GM12878 (cell line): ENCODE measurements around the gene CACNB3. TPM values are rescaled to one million over a fixed set of nuclear protein-coding genes. Genes with fewer than 3 reads are reported as not detected.

ENCODE experiments used
- ATAC-seq: fragments of 200-7000 bp; cut with Tn5 transposase; 3 replicates; pipeline ENCODE4 v1.9.1; 2020; ENCODE audit warnings: mild to moderate bottlenecking, moderate library complexity
- BruUV-seq: library from RNA; stranded (reverse); fragments of 400-500 nt; replicated peaks from 2 replicates; lab custom pipeline; 2021; lab: Mats Ljungman, UMichigan
- CTCF ChIA-PET: fragments of 300-600 bp; sonication (Branson Sonifier 250); formaldehyde crosslinking; extraction: SDS; loops from one replicate; lab custom pipeline; 2021; ENCODE audit warnings: inconsistent platforms; lab: Yijun Ruan, JAX
- POLR2A ChIA-PET: fragments of 350-600 bp; formaldehyde crosslinking; extraction: SDS; loops from one replicate; lab custom pipeline; 2021; ENCODE audit warnings: inconsistent platforms; lab: Charles Lee
- RAD21 ChIA-PET: fragments of 300-600 bp; sonication (Branson Sonifier 250); formaldehyde crosslinking; loops from one replicate; lab custom pipeline; 2023; ENCODE audit warnings: antibody characterized with exemption; ENCODE audit not compliant: unreplicated experiment; lab: Charles Lee
- SMC1A ChIA-PET: fragments of 300-600 bp; sonication (Branson Sonifier 250); formaldehyde crosslinking; loops from one replicate; lab custom pipeline; 2023; ENCODE audit not compliant: unreplicated experiment, uncharacterized antibody; lab: Charles Lee
- DNase-seq: peaks from one replicate; pipeline ENCODE4 v3.0.0-alpha.2; 2011; ENCODE audit warnings: low read depth, low spot score
- FAIRE-seq: peaks from 3 replicates; lab custom pipeline; 2011; peaks lifted over from hg19 to GRCh38; lab: Jason Lieb, UNC
- H2AFZ ChIP-seq: 2 replicates; pipeline ENCODE4 v1.6.0; 2011; ENCODE audit warnings: low read depth, low read length, control low read depth; ENCODE audit not compliant: control insufficient read depth
- H3K27ac ChIP-seq: 2 replicates; pipeline ENCODE4 v1.5.1; 2011; ENCODE audit warnings: control low read depth; ENCODE audit not compliant: control insufficient read depth, insufficient read depth
- H3K27me3 ChIP-seq, 2 experiments: replicated peaks in 1 of 2; 2 replicates each; pipeline versions ENCODE4 v1.6.0 to v1.6.1; 2011; ENCODE audit warnings: low read length in 1 of 2; ENCODE audit not compliant: control insufficient read depth in 2 of 2, insufficient read depth in 2 of 2
- H3K36me3 ChIP-seq, 2 experiments: 2 replicates each; pipeline ENCODE4 v1.5.1; 2011; ENCODE audit warnings: low read length in 1 of 2; ENCODE audit not compliant: control insufficient read depth in 2 of 2, insufficient read depth in 2 of 2
- H3K4me1 ChIP-seq: 2 replicates; pipeline ENCODE4 v1.6.1; 2011; ENCODE audit warnings: mild to moderate bottlenecking, low read length, moderate library complexity, mixed read lengths; ENCODE audit not compliant: control insufficient read depth, insufficient read depth
- H3K4me2 ChIP-seq: 2 replicates; pipeline ENCODE4 v1.6.0; 2011; ENCODE audit warnings: control low read depth; ENCODE audit not compliant: control insufficient read depth, insufficient read depth
- H3K4me3 ChIP-seq: fragments of 200-600 bp; sonication (generic); 2 replicates; pipeline ENCODE4 v1.5.1; 2016
- H3K79me2 ChIP-seq: 2 replicates; pipeline ENCODE4 v1.6.0; 2011; ENCODE audit warnings: low read length; ENCODE audit not compliant: control insufficient read depth, insufficient read depth
- H3K9ac ChIP-seq: 2 replicates; pipeline ENCODE4 v1.8.0; 2011; ENCODE audit warnings: low read length, control low read depth, mixed read lengths; ENCODE audit not compliant: control insufficient read depth, insufficient read depth
- H3K9me3 ChIP-seq: replicated peaks from 3 replicates; pipeline ENCODE4 v1.5.1; 2011; ENCODE audit warnings: mild to moderate bottlenecking, low read length; ENCODE audit not compliant: control insufficient read depth, insufficient read depth
- H4K20me1 ChIP-seq: 2 replicates; pipeline ENCODE4 v1.6.0; 2011; ENCODE audit not compliant: control insufficient read depth, insufficient read depth
- CBFB ChIP-seq: IDR thresholded peaks from 2 replicates; pipeline ENCODE4 v1.6.1; 2016; ENCODE audit warnings: antibody characterized with exemption, low read depth
- ESRRA ChIP-seq: IDR thresholded peaks from 2 replicates; pipeline ENCODE4 v1.6.1; 2012; ENCODE audit warnings: mild to moderate bottlenecking, low read length, improper control_type of control experiment
- FOXK2 ChIP-seq: fragments of 450-650 bp; IDR thresholded peaks from 2 replicates; pipeline ENCODE4 v1.6.1; 2017; ENCODE audit warnings: mild to moderate bottlenecking, moderate library complexity
- FOXM1 ChIP-seq: IDR thresholded peaks from 2 replicates; pipeline ENCODE4 v1.6.1; 2012; ENCODE audit warnings: low read depth, mild to moderate bottlenecking, inconsistent platforms, low read length, moderate library complexity
- HDGF ChIP-seq: fragments of 450-650 bp; IDR thresholded peaks from 2 replicates; pipeline ENCODE4 v1.6.1; 2016; ENCODE audit warnings: antibody characterized with exemption
- MXI1 ChIP-seq: fragments of 150-350 bp; IDR thresholded peaks from 2 replicates; pipeline ENCODE4 v1.6.1; 2011; ENCODE audit warnings: low read depth, mild to moderate bottlenecking, inconsistent platforms, low read length, improper control_type of control experiment
- NFYB ChIP-seq: IDR thresholded peaks from 2 replicates; pipeline ENCODE4 v1.6.1; 2011; ENCODE audit warnings: low read depth, mild to moderate bottlenecking, low read length, improper control_type of control experiment, moderate library complexity; ENCODE audit not compliant: insufficient read depth
- RAD21 ChIP-seq: IDR thresholded peaks from 2 replicates; pipeline ENCODE4 v1.6.1; 2011; ENCODE audit warnings: mild to moderate bottlenecking, low read depth, low read length, moderate library complexity; ENCODE audit not compliant: insufficient read depth
- RUNX3 ChIP-seq: IDR thresholded peaks from 2 replicates; pipeline ENCODE4 v1.6.1; 2012; ENCODE audit warnings: low read length, inconsistent platforms
- SMARCA5 ChIP-seq: fragments of 450-650 bp; IDR thresholded peaks from 2 replicates; pipeline ENCODE4 v1.6.1; 2017; ENCODE audit warnings: mild to moderate bottlenecking
- SMC3 ChIP-seq: IDR thresholded peaks from 2 replicates; pipeline ENCODE4 v1.6.1; 2011; ENCODE audit warnings: low read length, improper control_type of control experiment, borderline replicate concordance
- TAF1 ChIP-seq: IDR thresholded peaks from 2 replicates; pipeline ENCODE4 v1.6.1; 2011; ENCODE audit warnings: mild to moderate bottlenecking, low read depth, low read length, borderline replicate concordance
- TBL1XR1 ChIP-seq: IDR thresholded peaks from 2 replicates; pipeline ENCODE4 v1.6.1; 2012; ENCODE audit warnings: low read depth, low read length, improper control_type of control experiment
- YY1 ChIP-seq: IDR thresholded peaks from 2 replicates; pipeline ENCODE4 v1.6.1; 2011; ENCODE audit warnings: low read depth, mild to moderate bottlenecking, low read length
- ZNF207 ChIP-seq: fragments of 450-650 bp; IDR thresholded peaks from 2 replicates; pipeline ENCODE4 v1.6.1; 2014; ENCODE audit warnings: antibody characterized with exemption, mild to moderate bottlenecking, borderline replicate concordance
- WGBS: methylation state at CpG from one replicate; pipeline ENCODE4 v1.1.6; 2016; ENCODE audit warnings: low lambda C conversion rate; ENCODE audit not compliant: insufficient replicate concordance, insufficient coverage; ENCODE audit errors: missing lambda C conversion rate; 5-methylcytosine and 5-hydroxymethylcytosine counted together
- in situ Hi-C: fragments of 300-500 bp; cut with MboI; formaldehyde crosslinking; loops from 9 replicates; pipeline ENCODE4 v1.14.3; 2018; ENCODE audit warnings: mixed read lengths
- intact Hi-C: fragments of 100-400 bp; cut with micrococcal nuclease; formaldehyde crosslinking; loops from one replicate; pipeline ENCODE4 v1.14.2; 2022; ENCODE audit not compliant: unreplicated experiment
- polyA plus RNA-seq, 11 experiments: library from polyadenylated mRNA; depleted of rRNA in 4 of 11; unstranded in 6 of 11; stranded (reverse) in 5 of 11; fragments of >200 nt; fragmentation: Nextera tagmentation in 4 of 11; fragmentation: Illumina TruSeq in 1 of 11; extraction: Ambion mirVana in 4 of 11; extraction: Trizol in 1 of 11; gene quantifications; 1 replicate in 1 of 11; 2 replicates in 10 of 11; pipeline versions ENCODE4 v1.2.1 to v1.2.3, GENCODE V29; 2011 to 2016; ENCODE audit warnings: inconsistent platforms in 2 of 11, missing spikeins in 2 of 11, low read depth in 1 of 11
- total RNA-seq, 4 experiments: library from RNA; depleted of rRNA in 3 of 4; stranded (reverse); fragments of >200 nt in 3 of 4; fragmentation: Illumina TruSeq in 1 of 4; extraction: Trizol in 1 of 4; gene quantifications; 2 replicates each; pipeline versions ENCODE4 v1.2.1 to v1.2.3, GENCODE V29; 2013 to 2021
- TF ChIP-seq, protein P1 (sequence below): fragments of 450-650 bp; IDR thresholded peaks from 2 replicates; pipeline ENCODE4 v1.6.1; 2016; ENCODE audit warnings: mild to moderate bottlenecking
- TF ChIP-seq, protein P2 (sequence below), 3 experiments: IDR thresholded peaks in 2 of 3; conservative IDR thresholded peaks in 1 of 3; 2 replicates each; pipeline ENCODE4 v1.5.1; 2011; ENCODE audit warnings: low read depth in 3 of 3, low read length in 3 of 3, mild to moderate bottlenecking in 3 of 3, control low read depth in 2 of 3, moderate library complexity in 2 of 3, inconsistent platforms in 1 of 3, mixed read lengths in 1 of 3; ENCODE audit not compliant: control insufficient read depth in 2 of 3, insufficient read depth in 1 of 3; ENCODE audit errors: extremely low read depth in 1 of 3
- TF ChIP-seq, protein P3 (sequence below): IDR thresholded peaks from 2 replicates; pipeline ENCODE4 v1.6.1; 2012; ENCODE audit warnings: low read depth, low read length, improper control_type of control experiment

CACNB3 gene
- total and polyA plus RNA-seq, 10 of the 15 experiments (the other 5 are each of a cell fraction or from before 2014, with no cell fraction given), result 0.78 to 5.0 (median 1.7) TPM

DNA sequence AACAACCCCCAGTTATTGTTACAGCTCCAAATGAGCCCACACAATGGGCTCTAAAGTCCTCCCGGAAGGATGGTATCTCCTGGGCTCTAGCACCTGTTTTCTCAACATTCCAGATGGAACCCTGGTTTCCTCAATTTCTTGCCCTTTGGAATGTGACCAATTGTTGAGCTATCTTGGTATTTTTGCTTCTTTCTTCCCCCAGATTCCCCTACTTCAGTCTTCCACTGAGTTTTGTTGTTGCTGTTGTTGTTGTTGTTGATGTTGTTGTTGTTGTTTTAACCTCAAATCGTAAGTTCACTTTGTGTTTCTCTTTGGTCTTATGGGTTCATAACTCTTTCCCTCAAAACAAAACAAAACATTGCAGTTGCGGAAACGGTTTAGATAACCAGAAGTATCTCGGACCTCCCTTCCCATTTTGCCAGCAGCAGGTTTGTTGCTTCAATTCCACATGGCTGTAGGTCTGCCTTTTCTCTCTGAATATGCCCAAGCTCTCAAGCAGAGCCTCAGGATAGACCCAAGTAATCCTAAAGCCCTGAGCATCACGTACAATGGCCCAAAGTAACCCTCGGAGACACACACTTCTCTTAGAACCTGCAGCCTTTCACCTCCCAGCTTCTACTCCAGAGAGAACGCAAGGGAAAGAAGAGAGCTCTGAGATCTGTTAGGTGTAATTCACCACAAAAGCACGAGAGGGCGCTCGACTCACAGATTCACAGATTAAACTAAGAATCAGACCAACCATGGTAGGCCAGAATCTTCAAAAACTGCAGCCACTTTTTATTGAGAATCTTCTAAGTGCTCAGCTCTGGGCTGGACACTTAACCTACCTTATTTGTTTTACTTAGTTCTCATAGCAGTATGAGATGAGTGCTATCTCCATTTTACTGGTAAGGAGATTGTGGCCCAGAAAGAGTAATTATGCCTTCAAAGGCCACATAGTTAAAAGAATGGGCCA, 34.7 kb downstream of the CACNB3 start:
- Histone ChIP-seq H3K4me3 (peak overlapping the region; percentile 72), H3K9me3 (no peaks in the 10 kb centered on the region), H3K9ac (peak overlapping the region; percentile 99), H3K4me2 (peak overlapping the region; percentile 98), H3K79me2 (peaks cover 36% of the 10 kb centered on the region), H3K36me3 (no peaks in the 10 kb centered on the region), H3K27me3 (no peaks in the 10 kb centered on the region), H4K20me1 (no peaks in the 10 kb centered on the region), H2AFZ (peak overlapping the region; percentile 96), H3K4me1 (peaks cover 13% of the 10 kb centered on the region), H3K27ac (peak overlapping the region; percentile 90)
- no TSS peak for BruUV-seq
- intact Hi-C loops, result loop anchor here (1.0 to 2.0 kb wide), 6 partner anchors 37 to 142 kb away; partner anchors contain the start of gene FKBP11
- CTCF ChIA-PET, result interaction anchor here (0.7 to 9.2 kb wide), 60 partner anchors 12 to 470 kb away, joined by 3 to 271 read pairs (median 6); partner anchors contain the start of genes ARF3, CACNB3, DDN and FKBP11
- DNase-seq, result peak; percentile 77
- POLR2A ChIA-PET, result interaction anchor here (0.6 to 3.5 kb wide), 21 partner anchors 7 to 279 kb away, joined by 3 to 52 read pairs (median 5); partner anchors contain the start of genes DDN, FKBP11, KANSL2 and RND1
- FAIRE-seq, result peak; percentile 93
- WGBS, result 1% methylated on average over 11 of the region's 11 CpGs
- ATAC-seq, result peak; percentile 68
- RAD21 ChIA-PET, result interaction anchor here (0.6 to 7.2 kb wide), 42 partner anchors 9 to 431 kb away, joined by 3 to 167 read pairs (median 5); partner anchors contain the start of genes ADCY6, ARF3, FKBP11 and RHEBL1
- TF ChIP-seq RUNX3 (peak; percentile 84), MXI1 (0 out of 2 replicates have a peak, but pooled peaks have one; percentile 37), SMARCA5 (0 out of 2 replicates have a peak, but pooled peaks have one; percentile 26), FOXM1 (peak; percentile 52; the same call in 1 of the 2 replicates), ZNF207 (peak; percentile 51; the same call in 1 of the 2 replicates), TBL1XR1 (0 out of 2 replicates have a peak, but pooled peaks have one; percentile 35), HDGF (no peak), FOXK2 (no peak), RAD21 (peak; percentile 94), TAF1 (peak; percentile 42; the same call in 1 of the 2 replicates), SMC3 (peak; percentile 94), NFYB (no peak), YY1 (0 out of 2 replicates have a peak, but pooled peaks have one; percentile 33), CBFB (0 out of 2 replicates have a peak, but pooled peaks have one; percentile 35), ESRRA (0 out of 2 replicates have a peak, but pooled peaks have one; percentile 23)
- TF ChIP-seq, protein P1, sequence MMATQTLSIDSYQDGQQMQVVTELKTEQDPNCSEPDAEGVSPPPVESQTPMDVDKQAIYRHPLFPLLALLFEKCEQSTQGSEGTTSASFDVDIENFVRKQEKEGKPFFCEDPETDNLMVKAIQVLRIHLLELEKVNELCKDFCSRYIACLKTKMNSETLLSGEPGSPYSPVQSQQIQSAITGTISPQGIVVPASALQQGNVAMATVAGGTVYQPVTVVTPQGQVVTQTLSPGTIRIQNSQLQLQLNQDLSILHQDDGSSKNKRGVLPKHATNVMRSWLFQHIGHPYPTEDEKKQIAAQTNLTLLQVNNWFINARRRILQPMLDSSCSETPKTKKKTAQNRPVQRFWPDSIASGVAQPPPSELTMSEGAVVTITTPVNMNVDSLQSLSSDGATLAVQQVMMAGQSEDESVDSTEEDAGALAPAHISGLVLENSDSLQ, result no peak
- TF ChIP-seq, protein P2, sequence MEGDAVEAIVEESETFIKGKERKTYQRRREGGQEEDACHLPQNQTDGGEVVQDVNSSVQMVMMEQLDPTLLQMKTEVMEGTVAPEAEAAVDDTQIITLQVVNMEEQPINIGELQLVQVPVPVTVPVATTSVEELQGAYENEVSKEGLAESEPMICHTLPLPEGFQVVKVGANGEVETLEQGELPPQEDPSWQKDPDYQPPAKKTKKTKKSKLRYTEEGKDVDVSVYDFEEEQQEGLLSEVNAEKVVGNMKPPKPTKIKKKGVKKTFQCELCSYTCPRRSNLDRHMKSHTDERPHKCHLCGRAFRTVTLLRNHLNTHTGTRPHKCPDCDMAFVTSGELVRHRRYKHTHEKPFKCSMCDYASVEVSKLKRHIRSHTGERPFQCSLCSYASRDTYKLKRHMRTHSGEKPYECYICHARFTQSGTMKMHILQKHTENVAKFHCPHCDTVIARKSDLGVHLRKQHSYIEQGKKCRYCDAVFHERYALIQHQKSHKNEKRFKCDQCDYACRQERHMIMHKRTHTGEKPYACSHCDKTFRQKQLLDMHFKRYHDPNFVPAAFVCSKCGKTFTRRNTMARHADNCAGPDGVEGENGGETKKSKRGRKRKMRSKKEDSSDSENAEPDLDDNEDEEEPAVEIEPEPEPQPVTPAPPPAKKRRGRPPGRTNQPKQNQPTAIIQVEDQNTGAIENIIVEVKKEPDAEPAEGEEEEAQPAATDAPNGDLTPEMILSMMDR (IDR thresholded peaks at IDR 0.05 in 2 of 3, conservative IDR thresholded peaks at IDR 0.05 in 1 of 3; ENCODE audit: control insufficient read depth in 2 of 3, extremely low read depth in 1 of 3, insufficient read depth in 1 of 3, low read depth in 3 of 3, low read length in 3 of 3), result peak; percentile 75 to 93 (median 91)
- TF ChIP-seq, protein P3, sequence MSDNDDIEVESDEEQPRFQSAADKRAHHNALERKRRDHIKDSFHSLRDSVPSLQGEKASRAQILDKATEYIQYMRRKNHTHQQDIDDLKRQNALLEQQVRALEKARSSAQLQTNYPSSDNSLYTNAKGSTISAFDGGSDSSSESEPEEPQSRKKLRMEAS, result no peak
- in situ Hi-C loops, result loop anchor here (5.0 kb wide), 1 partner anchor 34 kb away; no protein-coding TSS in a partner anchor
- SMC1A ChIA-PET, result interaction anchor here (0.6 to 6.1 kb wide), 46 partner anchors 14 to 258 kb away, joined by 3 to 145 read pairs (median 5); partner anchors contain the start of genes ARF3, DDN, FKBP11 and LMBR1L
